Measurements from ENCODE around the gene SPIRE1.

SPIRE1 gene

DNA sequence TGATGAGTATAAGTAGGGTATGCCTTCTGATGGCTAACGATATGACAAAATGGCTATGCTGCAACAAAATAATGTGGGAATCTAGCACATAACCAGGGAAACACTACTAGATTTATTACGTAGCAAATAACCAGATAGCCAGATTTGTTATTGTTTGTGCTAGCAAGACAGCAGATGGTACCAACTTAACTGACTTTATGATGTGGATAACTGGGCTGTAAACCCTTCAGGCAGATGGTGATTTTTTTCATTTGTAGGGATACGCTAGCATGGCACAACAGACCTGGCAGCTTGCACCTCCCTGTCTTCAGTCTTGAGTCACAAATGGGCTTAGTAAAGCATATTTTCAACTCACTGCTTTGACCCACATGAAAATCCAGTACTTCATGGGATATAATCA is 201.5 kb downstream of the SPIRE1 start:
- no peak for TF ChIP-seq ZNF274 (IDR thresholded peaks at IDR 0.05; ENCODE audit: low read depth, low read length)

GRCh38 chr18:12455496-12455895 is 202.4 kb downstream of the SPIRE1 start:
- no peak for TF ChIP-seq ZNF274 (IDR thresholded peaks at IDR 0.05; ENCODE audit: low read depth, low read length)
- no peak overlapping the region for H3K4me3 ChIP-seq (ENCODE audit: low read length)

More for the DNA sequence above, 201.5 kb downstream of the SPIRE1 start:
- no peak overlapping the region for H3K4me3 ChIP-seq (ENCODE audit: low read length)

DNA sequence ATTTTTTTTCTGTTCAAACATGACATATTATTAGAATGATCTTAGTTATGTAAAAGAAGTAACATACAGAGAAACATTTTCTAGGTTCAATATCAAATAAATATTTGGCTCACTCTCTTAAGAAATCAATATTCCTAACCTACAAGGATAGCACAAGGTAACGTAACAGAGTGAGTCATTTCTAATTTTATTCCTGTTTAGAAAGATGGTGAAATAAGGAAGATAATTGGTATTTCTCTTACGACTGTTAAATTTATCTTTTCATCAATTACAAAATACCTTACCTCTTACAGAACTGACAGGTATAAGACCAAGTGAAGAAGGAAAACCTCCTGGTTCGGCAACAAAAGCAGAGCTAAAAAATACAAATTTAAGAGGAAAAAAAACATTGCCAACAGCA is 205.1 kb downstream of the SPIRE1 start:
- TF ChIP-seq ZNF274 (IDR thresholded peaks at IDR 0.05; ENCODE audit: low read depth, low read length): no peak
- H3K4me3 ChIP-seq (ENCODE audit: low read length): no peak overlapping the region

DNA sequence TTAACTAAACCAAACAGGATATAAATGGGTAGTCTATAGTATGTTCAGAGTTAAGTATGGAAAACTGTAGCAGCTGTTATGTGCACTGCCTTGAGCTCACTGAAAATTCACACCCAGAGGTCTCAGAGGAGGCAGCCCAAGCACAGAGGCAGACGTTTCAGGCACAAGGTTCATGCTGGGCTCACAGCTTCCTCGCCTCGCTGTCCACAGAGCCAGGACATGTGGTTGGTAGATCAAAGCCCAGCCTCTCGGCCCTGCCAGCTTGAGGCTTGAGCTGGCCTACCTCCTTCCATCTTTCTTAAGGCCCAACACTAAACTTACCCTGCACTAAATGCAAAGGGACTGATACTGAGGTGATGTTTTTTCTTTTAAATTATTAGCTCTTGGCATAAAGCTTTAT is 206.5 kb downstream of the SPIRE1 start:
- no peak for TF ChIP-seq ZNF274 (IDR thresholded peaks at IDR 0.05; ENCODE audit: low read depth, low read length)
- no peak overlapping the region for H3K4me3 ChIP-seq (ENCODE audit: low read length)

DNA sequence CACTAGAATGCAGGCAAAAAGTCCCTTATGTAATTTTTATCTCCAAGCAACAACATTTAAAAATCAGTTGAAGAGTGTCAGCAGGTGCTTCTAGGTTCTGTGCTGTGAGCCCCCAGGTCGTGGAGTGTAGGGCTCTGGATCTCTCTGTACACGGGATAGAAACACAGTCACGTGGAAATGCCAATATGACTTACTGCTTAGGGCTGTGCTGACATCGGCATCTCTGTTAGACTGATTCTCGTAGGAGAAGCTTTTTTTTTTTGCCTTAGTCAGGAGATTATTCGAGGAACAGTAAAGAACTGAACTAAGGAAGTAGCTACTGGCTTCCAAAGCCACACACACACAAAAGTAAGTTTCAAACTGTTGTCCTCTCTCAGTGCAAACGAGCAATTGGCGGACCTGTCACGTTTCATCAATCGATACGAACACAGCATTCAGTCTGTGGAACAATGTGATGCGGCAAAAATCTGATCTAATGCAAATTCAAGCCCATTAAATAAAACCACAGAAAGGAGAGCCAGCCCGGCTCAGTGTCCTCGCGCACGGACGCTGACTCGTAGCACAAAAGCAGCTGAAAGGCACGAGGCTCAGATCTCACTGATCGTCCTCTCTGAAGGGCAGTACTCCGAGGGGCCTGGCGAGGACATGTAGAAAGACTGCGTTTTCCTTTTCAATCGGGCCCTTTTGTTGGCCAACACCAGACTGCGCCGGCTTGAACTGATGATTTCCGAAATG is 208.7 kb downstream of the SPIRE1 start:
- TF ChIP-seq ZNF274 (IDR thresholded peaks at IDR 0.05; ENCODE audit: low read depth, low read length): no peak
- H3K4me3 ChIP-seq (ENCODE audit: low read length): no peak overlapping the region

GRCh38 chr18:12445554-12445953 is 212.4 kb downstream of the SPIRE1 start:
- no peak overlapping the region for H3K4me3 ChIP-seq (ENCODE audit: low read length)
- TF ChIP-seq ZNF274 (IDR thresholded peaks at IDR 0.05; ENCODE audit: low read depth, low read length): no peak

GRCh38 chr18:12443551-12443950 is 214.4 kb downstream of the SPIRE1 start:
- H3K4me3 ChIP-seq (ENCODE audit: low read length): no peak overlapping the region
- TF ChIP-seq ZNF274 (IDR thresholded peaks at IDR 0.05; ENCODE audit: low read depth, low read length): no peak

DNA sequence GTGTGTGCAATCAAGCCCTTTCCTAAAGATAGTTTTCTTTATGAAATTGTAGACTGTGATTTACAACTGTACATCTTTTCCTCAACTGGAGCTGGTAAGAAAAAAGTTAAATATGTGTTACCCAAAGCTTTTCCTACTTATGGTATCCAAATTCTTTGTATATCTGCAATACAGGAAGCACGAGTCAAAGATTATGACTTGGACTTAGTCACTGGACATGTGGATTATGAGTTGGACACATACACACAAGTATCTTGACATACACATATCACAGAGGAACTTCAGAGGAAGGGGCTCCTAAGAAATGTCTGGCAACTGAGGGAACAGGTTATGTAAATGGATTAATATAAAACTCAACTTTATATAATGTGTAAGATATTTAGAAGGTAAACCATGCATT is 215.0 kb downstream of the SPIRE1 start:
- H3K4me3 ChIP-seq (ENCODE audit: low read length): no peak overlapping the region
- TF ChIP-seq ZNF274 (IDR thresholded peaks at IDR 0.05; ENCODE audit: low read depth, low read length): no peak

DNA sequence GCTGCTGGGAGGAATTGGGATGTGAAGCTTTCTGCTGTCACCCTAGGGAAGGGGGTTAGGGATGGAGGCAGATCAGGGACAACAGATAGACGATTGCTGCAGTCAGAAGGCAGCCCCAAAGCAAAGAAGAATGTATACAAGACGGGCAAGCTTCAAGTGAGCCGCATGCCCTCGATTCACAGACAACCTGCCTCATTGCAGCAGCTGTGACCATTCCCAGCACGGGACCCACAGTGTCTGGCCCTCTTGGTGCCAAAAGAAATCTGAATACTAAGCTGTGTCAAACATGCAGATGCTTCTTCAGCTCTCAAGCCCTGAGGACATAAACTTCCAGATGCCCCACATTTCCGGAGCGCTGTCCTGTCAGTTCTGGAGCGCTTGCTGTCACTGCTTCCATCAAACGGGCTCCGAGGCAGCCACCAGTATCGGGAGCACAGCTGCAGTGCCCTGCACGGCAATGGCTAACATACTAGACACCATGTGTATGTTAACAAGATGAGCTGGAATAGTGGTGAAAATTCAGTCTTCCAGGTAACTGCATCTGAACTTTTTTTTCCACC is 216.4 kb downstream of the SPIRE1 start:
- H3K4me3 ChIP-seq (ENCODE audit: low read length): no peak overlapping the region
- TF ChIP-seq ZNF274 (IDR thresholded peaks at IDR 0.05; ENCODE audit: low read depth, low read length): no peak

DNA sequence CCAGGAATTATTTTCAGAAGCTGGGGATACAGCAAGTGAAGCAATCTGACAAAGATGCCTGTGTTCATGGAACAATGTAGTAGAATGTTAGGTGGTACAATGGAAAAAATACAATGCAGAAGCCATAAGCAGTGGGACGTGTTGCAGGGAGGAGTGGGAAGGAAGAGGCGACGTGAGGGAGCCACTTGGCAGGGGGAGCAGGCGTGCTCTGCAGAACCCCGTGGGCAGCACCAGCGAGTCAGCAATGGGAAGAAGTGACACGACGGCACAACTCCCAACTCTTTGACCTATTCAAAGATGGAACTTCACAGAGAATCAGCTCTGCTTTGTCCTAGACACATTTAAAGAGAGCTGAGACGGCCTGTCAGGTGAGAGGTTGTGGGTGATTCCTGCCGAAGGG is 219.7 kb downstream of the SPIRE1 start:
- TF ChIP-seq ZNF274 (IDR thresholded peaks at IDR 0.05; ENCODE audit: low read depth, low read length): no peak
- H3K4me3 ChIP-seq (ENCODE audit: low read length): no peak overlapping the region

DNA sequence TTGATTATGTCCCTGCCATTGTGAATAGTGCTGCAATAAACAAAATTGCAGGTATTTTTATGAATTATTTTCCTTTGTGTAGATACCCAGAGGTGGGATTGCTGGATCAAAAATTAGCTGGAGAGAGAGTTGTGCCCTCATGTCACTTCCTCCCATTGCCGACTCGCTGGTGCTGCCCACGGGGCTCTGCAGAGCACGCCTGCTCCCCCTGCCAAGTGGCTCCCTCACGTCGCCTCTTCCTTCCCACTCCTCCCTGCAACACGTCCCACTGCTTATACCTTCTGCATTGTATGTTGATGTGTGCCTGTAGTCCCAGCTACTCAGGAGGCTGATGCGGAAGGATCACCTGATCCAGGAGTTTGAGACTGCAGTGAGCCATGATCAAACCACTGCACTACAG is 222.0 kb downstream of the SPIRE1 start:
- TF ChIP-seq ZNF274 (IDR thresholded peaks at IDR 0.05; ENCODE audit: low read depth, low read length): no peak
- no peak overlapping the region for H3K4me3 ChIP-seq (ENCODE audit: low read length)

DNA sequence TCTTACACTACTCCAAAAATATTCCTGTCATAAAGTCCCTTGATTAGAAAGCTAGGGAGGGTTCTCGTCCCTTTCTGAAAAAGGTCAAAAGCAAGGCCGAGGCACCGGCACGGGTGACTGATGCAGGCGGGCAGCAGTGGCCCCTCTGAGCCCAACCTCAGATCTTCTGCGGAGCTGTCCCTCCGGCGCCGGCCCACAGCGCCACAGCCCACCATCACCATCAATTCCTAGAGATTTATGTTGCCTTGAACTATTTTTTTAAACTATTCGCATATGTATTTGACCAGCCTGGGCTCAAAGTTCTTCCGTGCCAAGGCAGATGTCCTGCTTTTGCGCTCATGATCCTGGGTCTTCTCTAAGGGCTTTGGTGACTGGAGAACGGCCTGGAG is 223.4 kb downstream of the SPIRE1 start:
- H3K4me3 ChIP-seq (ENCODE audit: low read length): no peak overlapping the region
- no peak for TF ChIP-seq ZNF274 (IDR thresholded peaks at IDR 0.05; ENCODE audit: low read depth, low read length)

GRCh38 chr18:12433829-12434540 is 223.9 kb downstream of the SPIRE1 start:
- H3K4me3 ChIP-seq (ENCODE audit: low read length): no peak overlapping the region
- no peak for TF ChIP-seq ZNF274 (IDR thresholded peaks at IDR 0.05; ENCODE audit: low read depth, low read length)

DNA sequence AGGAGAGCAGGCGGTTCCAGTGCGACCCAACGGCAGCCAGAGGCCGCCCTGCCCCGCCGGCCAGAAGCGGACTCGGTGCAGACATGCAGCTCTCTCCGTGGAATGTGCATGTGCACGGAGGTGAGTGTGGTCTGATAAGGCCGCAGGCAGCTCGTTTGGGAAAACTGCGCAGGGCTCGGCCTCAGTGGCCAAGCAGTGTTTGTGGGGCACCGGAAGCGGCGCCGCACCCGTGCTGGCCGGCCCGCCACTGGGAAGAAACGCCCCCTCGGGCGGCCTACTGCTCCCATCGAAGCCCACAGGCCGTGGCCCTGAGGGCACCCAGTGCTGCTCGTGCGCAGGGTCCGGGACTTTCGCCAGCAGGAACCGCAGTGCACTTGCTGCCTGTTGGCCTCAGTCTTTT is 225.0 kb downstream of the SPIRE1 start:
- H3K4me3 ChIP-seq (ENCODE audit: low read length): no peak overlapping the region
- TF ChIP-seq ZNF274 (IDR thresholded peaks at IDR 0.05; ENCODE audit: low read depth, low read length): no peak

DNA sequence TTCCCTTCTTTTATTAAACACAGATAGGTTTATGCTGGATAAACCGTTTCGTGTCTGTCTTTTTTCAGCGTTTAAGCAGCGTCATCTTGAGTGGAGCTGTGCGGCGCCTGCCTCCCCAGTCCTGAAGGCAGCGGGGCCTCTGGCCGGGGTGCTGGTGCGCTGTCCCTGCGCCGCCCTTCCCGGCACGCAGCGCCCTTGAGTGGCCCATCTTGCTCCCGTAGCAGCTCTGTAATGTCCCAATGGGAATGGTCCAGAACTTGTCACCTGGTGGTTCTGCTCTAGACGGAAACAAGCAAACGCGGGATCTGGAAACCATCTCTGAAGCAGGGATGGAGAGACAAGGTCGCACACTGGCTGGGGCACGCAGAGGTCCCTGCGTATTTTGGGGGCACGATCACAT is 225.7 kb downstream of the SPIRE1 start:
- H3K4me3 ChIP-seq (ENCODE audit: low read length): no peak overlapping the region
- no peak for TF ChIP-seq ZNF274 (IDR thresholded peaks at IDR 0.05; ENCODE audit: low read depth, low read length)

All from GM08714 (cell line).